Neural progenitor cell (in vitro differentiated cells): Measurements from ENCODE around the gene BBS12. TPM values are rescaled to one million over a fixed set of nuclear protein-coding genes. Genes with fewer than 3 reads are reported as not detected.

ENCODE experiments used
- DNase-seq: peaks from one replicate; pipeline ENCODE4 v3.0.0-alpha.2; 2016; ENCODE audit warnings: low spot score
- H2AFZ ChIP-seq: fragments of 200-600 bp; sonication (generic); replicated peaks from 2 replicates; pipeline ENCODE4 v1.6.1; 2016; ENCODE audit warnings: antibody characterized with exemption
- H3F3A ChIP-seq: fragments of 200-600 bp; sonication (generic); 2 replicates; pipeline ENCODE4 v1.6.1; 2016; ENCODE audit warnings: antibody characterized with exemption, low read depth
- H3K27ac ChIP-seq: fragments of 200-600 bp; sonication (generic); 2 replicates; pipeline ENCODE4 v1.5.1; 2016; ENCODE audit warnings: mild to moderate bottlenecking
- H3K27me3 ChIP-seq: fragments of 200-600 bp; sonication (generic); 2 replicates; pipeline ENCODE4 v1.6.1; 2016; ENCODE audit warnings: mild to moderate bottlenecking, moderate library complexity
- H3K36me3 ChIP-seq: fragments of 200-600 bp; sonication (generic); 2 replicates; pipeline ENCODE4 v1.5.1; 2016
- H3K4me1 ChIP-seq: fragments of 200-600 bp; sonication (generic); 2 replicates; pipeline ENCODE4 v1.6.1; 2016; ENCODE audit warnings: mixed run types
- H3K4me2 ChIP-seq: fragments of 200-600 bp; sonication (generic); 2 replicates; pipeline ENCODE4 v1.6.1; 2016
- H3K4me3 ChIP-seq: fragments of 200-600 bp; sonication (generic); 2 replicates; pipeline ENCODE4 v1.5.1; 2016
- H3K79me2 ChIP-seq: fragments of 200-600 bp; sonication (generic); 2 replicates; pipeline ENCODE4 v1.6.1; 2016; ENCODE audit warnings: low read depth
- H3K9ac ChIP-seq: fragments of 200-600 bp; sonication (generic); 2 replicates; pipeline ENCODE4 v1.6.1; 2016
- H3K9me3 ChIP-seq: fragments of 200-600 bp; sonication (generic); 2 replicates; pipeline ENCODE4 v1.5.1; 2016; ENCODE audit warnings: low read depth
- H4K20me1 ChIP-seq: fragments of 200-600 bp; sonication (generic); 2 replicates; pipeline ENCODE4 v1.6.1; 2016; ENCODE audit warnings: low read depth
- H3K27ac Mint-ChIP-seq: 3 replicates; pipeline ENCODE4 v1.8.0; 2021; ENCODE audit warnings: mixed read lengths
- H3K27me3 Mint-ChIP-seq: 2 replicates; pipeline ENCODE4 v1.8.0; 2022; ENCODE audit warnings: low read depth, mild to moderate bottlenecking, inconsistent platforms, moderate library complexity, mixed read lengths; ENCODE audit not compliant: insufficient read depth
- H3K36me3 Mint-ChIP-seq: 3 replicates; pipeline ENCODE4 v1.8.0; 2021; ENCODE audit warnings: mixed read lengths
- H3K4me1 Mint-ChIP-seq: 3 replicates; pipeline ENCODE4 v1.8.0; 2021; ENCODE audit warnings: mixed read lengths
- H3K4me3 Mint-ChIP-seq: 3 replicates; pipeline ENCODE4 v1.8.0; 2021; ENCODE audit warnings: mild to moderate bottlenecking, moderate library complexity, mixed read lengths
- H3K9me3 Mint-ChIP-seq: 3 replicates; pipeline ENCODE4 v1.8.0; 2020; ENCODE audit warnings: mixed read lengths
- EZH2 ChIP-seq: fragments of 200-600 bp; sonication (generic); IDR thresholded peaks from 2 replicates; pipeline ENCODE4 v1.6.1; 2017; ENCODE audit warnings: antibody characterized with exemption, mild to moderate bottlenecking, moderate library complexity
- EZH2phosphoT487 ChIP-seq: fragments of 200-600 bp; sonication (generic); IDR thresholded peaks from 2 replicates; pipeline ENCODE4 v1.6.1; 2017; ENCODE audit warnings: antibody characterized with exemption
- total RNA-seq: library from RNA; depleted of rRNA; stranded (reverse); fragments of >200 nt; gene quantifications from 2 replicates; pipeline ENCODE4 v1.2.3, GENCODE V29; 2015; ENCODE audit warnings: low replicate concordance
- TF ChIP-seq, protein P1 (sequence below): fragments of 200-600 bp; sonication (generic); IDR thresholded peaks from 2 replicates; pipeline ENCODE4 v1.5.1; 2017; ENCODE audit warnings: antibody characterized with exemption, mild to moderate bottlenecking

Gene BBS12
- total RNA-seq, 1 donor from 2014 or later: 7.7 TPM

DNA sequence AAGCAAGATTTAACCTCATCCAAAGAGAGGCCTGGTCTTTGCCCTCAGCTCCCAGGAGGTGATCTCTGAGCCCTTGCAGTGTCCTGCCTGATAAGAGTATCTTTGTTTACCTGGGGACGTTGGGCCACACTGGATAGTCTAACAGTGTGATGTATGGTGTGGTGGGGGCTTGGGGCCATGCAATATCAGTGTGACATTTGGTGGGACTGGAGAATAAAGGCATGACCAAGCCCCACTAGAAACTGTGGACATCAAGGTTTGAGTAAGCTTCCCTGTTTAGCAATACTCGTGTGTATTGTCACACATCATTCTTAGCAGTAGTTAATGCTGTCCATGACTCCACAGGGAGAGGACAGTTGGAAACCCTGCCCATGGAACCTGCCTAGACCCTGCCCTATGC lies 34.4 kb downstream of the BBS12 start:
- peaks cover 4% of the 10 kb centered on the region for H3K4me1 Mint-ChIP-seq
- peaks cover 30% of the 10 kb centered on the region for H3K4me1 ChIP-seq
- no peak overlapping the region for H3K4me2 ChIP-seq
- H4K20me1 ChIP-seq: no peaks in the 10 kb centered on the region
- H3K9me3 ChIP-seq: no peaks in the 10 kb centered on the region
- no peaks in the 10 kb centered on the region for H3K27me3 ChIP-seq
- H3K36me3 Mint-ChIP-seq: no peaks in the 10 kb centered on the region
- no peak for DNase-seq
- no peak overlapping the region for H2AFZ ChIP-seq
- H3K4me3 Mint-ChIP-seq: no peak overlapping the region
- H3K4me3 ChIP-seq: no peak overlapping the region
- no peaks in the 10 kb centered on the region for H3K79me2 ChIP-seq
- no peak overlapping the region for H3K27ac ChIP-seq
- H3K27me3 Mint-ChIP-seq: no peaks in the 10 kb centered on the region
- H3K9me3 Mint-ChIP-seq: no peaks in the 10 kb centered on the region
- H3K9ac ChIP-seq: no peak overlapping the region
- H3K36me3 ChIP-seq: no peaks in the 10 kb centered on the region
- H3F3A ChIP-seq: peaks cover 26% of the 10 kb centered on the region
- H3K27ac Mint-ChIP-seq: no peak overlapping the region
- TF ChIP-seq, protein P1, sequence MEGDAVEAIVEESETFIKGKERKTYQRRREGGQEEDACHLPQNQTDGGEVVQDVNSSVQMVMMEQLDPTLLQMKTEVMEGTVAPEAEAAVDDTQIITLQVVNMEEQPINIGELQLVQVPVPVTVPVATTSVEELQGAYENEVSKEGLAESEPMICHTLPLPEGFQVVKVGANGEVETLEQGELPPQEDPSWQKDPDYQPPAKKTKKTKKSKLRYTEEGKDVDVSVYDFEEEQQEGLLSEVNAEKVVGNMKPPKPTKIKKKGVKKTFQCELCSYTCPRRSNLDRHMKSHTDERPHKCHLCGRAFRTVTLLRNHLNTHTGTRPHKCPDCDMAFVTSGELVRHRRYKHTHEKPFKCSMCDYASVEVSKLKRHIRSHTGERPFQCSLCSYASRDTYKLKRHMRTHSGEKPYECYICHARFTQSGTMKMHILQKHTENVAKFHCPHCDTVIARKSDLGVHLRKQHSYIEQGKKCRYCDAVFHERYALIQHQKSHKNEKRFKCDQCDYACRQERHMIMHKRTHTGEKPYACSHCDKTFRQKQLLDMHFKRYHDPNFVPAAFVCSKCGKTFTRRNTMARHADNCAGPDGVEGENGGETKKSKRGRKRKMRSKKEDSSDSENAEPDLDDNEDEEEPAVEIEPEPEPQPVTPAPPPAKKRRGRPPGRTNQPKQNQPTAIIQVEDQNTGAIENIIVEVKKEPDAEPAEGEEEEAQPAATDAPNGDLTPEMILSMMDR: no peak
- TF ChIP-seq EZH2phosphoT487 (no peak), EZH2 (no peak)

DNA sequence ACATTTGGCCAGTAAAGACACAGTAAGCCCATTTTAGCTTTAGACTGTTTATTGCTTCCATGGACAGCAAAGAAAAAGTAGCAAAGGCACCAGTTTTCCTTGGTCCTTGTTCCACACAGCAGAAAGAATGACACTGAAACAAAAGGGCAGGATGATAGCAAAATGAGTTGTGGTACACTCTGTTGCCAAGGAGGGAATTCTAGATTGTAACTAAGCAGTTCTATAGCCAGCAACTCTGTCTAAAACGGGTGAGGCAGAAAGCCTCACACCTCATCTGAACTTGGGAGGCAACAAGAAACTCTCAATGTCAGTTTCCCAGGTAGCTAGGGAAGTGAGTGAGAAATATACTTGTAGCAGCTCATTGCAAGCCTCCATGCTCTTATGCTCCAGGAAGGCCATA lies 39.2 kb downstream of the BBS12 start:
- peaks cover 13% of the 10 kb centered on the region for H3F3A ChIP-seq
- H3K36me3 Mint-ChIP-seq: no peaks in the 10 kb centered on the region
- TF ChIP-seq, protein P1: no peak
- TF ChIP-seq EZH2phosphoT487: no peak
- no peak overlapping the region for H3K9ac ChIP-seq
- H4K20me1 ChIP-seq: no peaks in the 10 kb centered on the region
- H2AFZ ChIP-seq: no peak overlapping the region
- H3K4me2 ChIP-seq: no peak overlapping the region
- H3K36me3 ChIP-seq: no peaks in the 10 kb centered on the region
- H3K27ac ChIP-seq: no peak overlapping the region
- H3K9me3 Mint-ChIP-seq: no peaks in the 10 kb centered on the region
- no peak for DNase-seq
- H3K9me3 ChIP-seq: no peaks in the 10 kb centered on the region
- H3K4me3 Mint-ChIP-seq: no peak overlapping the region
- H3K4me1 Mint-ChIP-seq: no peaks in the 10 kb centered on the region
- H3K4me1 ChIP-seq: peaks cover 15% of the 10 kb centered on the region
- no peaks in the 10 kb centered on the region for H3K79me2 ChIP-seq
- no peak overlapping the region for H3K27ac Mint-ChIP-seq
- H3K27me3 ChIP-seq: no peaks in the 10 kb centered on the region
- H3K4me3 ChIP-seq: no peak overlapping the region
- no peaks in the 10 kb centered on the region for H3K27me3 Mint-ChIP-seq

DNA sequence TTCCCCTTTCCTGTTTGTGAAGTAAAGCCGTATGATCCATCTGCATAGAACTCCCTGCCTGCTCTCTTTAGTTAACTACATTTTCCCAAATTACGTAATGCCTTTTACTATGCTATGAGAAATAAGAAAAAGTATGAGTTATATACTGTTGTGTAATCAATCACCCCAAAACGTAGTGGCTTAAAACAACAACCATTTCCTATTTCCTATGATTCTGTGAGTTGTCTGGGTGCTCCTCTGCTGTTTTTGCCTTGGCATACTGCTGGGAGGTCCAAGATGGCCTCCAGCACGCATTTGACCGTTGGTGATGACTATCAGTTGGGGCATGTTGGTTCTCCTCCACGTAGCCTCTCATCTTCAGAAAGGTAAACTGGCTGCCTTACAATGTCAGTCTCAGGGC lies 39.8 kb downstream of the BBS12 start:
- no peak overlapping the region for H3K9ac ChIP-seq
- no peaks in the 10 kb centered on the region for H4K20me1 ChIP-seq
- no peaks in the 10 kb centered on the region for H3K9me3 Mint-ChIP-seq
- H3K4me2 ChIP-seq: no peak overlapping the region
- no peak for DNase-seq
- no peak overlapping the region for H3K4me3 Mint-ChIP-seq
- H3K4me1 ChIP-seq: peaks cover 19% of the 10 kb centered on the region
- no peak overlapping the region for H3K27ac Mint-ChIP-seq
- no peaks in the 10 kb centered on the region for H3K27me3 Mint-ChIP-seq
- H3K27me3 ChIP-seq: no peaks in the 10 kb centered on the region
- no peak overlapping the region for H2AFZ ChIP-seq
- TF ChIP-seq EZH2 (no peak), EZH2phosphoT487 (no peak)
- TF ChIP-seq, protein P1: no peak
- H3F3A ChIP-seq: peaks cover 13% of the 10 kb centered on the region
- no peak overlapping the region for H3K4me3 ChIP-seq
- H3K27ac ChIP-seq: no peak overlapping the region
- H3K4me1 Mint-ChIP-seq: no peaks in the 10 kb centered on the region
- no peaks in the 10 kb centered on the region for H3K79me2 ChIP-seq
- H3K36me3 Mint-ChIP-seq: no peaks in the 10 kb centered on the region
- no peaks in the 10 kb centered on the region for H3K9me3 ChIP-seq
- no peaks in the 10 kb centered on the region for H3K36me3 ChIP-seq

- no peaks in the 10 kb centered on the region for H3K9me3 ChIP-seq
Measured at GRCh38 chr4:122772986-122773385, 40.5 kb downstream of the BBS12 start.

More at GRCh38 chr4:122772986-122773385, 40.5 kb downstream of the BBS12 start:
- Mint-ChIP-seq H3K27me3 (no peaks in the 10 kb centered on the region), H3K4me3 (no peak overlapping the region), H3K27ac (no peak overlapping the region), H3K9me3 (no peaks in the 10 kb centered on the region), H3K36me3 (no peaks in the 10 kb centered on the region), H3K4me1 (no peaks in the 10 kb centered on the region)
- DNase-seq: no peak
- no peaks in the 10 kb centered on the region for H3K36me3 ChIP-seq
- no peak overlapping the region for H3K9ac ChIP-seq
- H3K4me1 ChIP-seq: peaks cover 15% of the 10 kb centered on the region
- no peaks in the 10 kb centered on the region for H3K79me2 ChIP-seq
- peaks cover 12% of the 10 kb centered on the region for H3F3A ChIP-seq
- H2AFZ ChIP-seq: no peak overlapping the region
- H3K27ac ChIP-seq: no peak overlapping the region
- H3K4me3 ChIP-seq: no peak overlapping the region
- TF ChIP-seq EZH2phosphoT487: no peak
- no peak for TF ChIP-seq EZH2
- TF ChIP-seq, protein P1: no peak
- H3K27me3 ChIP-seq: no peaks in the 10 kb centered on the region
- H4K20me1 ChIP-seq: no peaks in the 10 kb centered on the region
- H3K4me2 ChIP-seq: no peak overlapping the region
